Testis (tissue), 2 donors: ENCODE results near the gene OTOG.

Experiments
- CTCF ChIP-seq, 3 experiments: fragments of 450-650 bp in 2 of 3; fragments of 200-600 bp in 1 of 3; sonication (generic) in 1 of 3; IDR thresholded peaks; one replicate each; pipeline ENCODE4 v1.5.1; 2016 to 2019; ENCODE audit warnings: antibody characterized with exemption in 3 of 3, mild to moderate bottlenecking in 2 of 3, moderate library complexity in 1 of 3
- POLR2A ChIP-seq: fragments of 450-650 bp; IDR thresholded peaks from one replicate; pipeline ENCODE4 v1.6.1; 2017; ENCODE audit warnings: antibody characterized with exemption, mild to moderate bottlenecking, moderate library complexity

GRCh38 chr11:17613428-17613962 is 66.4 kb downstream of the OTOG start:
- TF ChIP-seq CTCF (IDR thresholded peaks at IDR 0.05) (no peak), POLR2A (no peak)
